ENCODE results near the gene SLC43A1. TPM values are rescaled to one million over a fixed set of nuclear protein-coding genes. Genes with fewer than 3 reads are reported as not detected.

SLC43A1 gene
- total RNA-seq, 1 donor from 2014 or later: 5.6 TPM

DNA sequence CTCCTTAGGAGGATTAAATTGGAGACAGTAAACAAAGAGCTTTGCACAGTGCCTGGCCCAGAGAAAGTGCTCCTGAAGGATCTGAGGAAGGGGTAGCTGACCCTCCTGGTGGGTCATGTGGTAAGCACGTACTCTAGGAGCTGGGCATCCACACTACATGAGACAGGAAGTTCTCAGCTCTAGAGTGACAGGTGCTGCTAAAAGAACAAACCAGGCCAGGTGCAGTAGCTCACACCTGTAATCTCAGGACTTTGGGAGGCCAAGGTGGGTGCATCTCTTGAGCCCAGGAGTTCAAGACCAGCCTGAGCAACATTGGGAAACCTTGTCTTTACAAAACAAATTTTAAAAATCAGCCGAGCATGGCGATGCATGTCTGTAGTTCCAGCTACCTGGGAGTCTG is 13.1 kb downstream of the SLC43A1 start:
- no peak overlapping the region for H3K4me3 Mint-ChIP-seq (ENCODE audit: unreplicated experiment)
- DNase-seq (ENCODE audit: low spot score): no peak
- no peaks in the 10 kb centered on the region for H3K27me3 Mint-ChIP-seq (ENCODE audit: low read depth)
- TF ChIP-seq, protein P1, sequence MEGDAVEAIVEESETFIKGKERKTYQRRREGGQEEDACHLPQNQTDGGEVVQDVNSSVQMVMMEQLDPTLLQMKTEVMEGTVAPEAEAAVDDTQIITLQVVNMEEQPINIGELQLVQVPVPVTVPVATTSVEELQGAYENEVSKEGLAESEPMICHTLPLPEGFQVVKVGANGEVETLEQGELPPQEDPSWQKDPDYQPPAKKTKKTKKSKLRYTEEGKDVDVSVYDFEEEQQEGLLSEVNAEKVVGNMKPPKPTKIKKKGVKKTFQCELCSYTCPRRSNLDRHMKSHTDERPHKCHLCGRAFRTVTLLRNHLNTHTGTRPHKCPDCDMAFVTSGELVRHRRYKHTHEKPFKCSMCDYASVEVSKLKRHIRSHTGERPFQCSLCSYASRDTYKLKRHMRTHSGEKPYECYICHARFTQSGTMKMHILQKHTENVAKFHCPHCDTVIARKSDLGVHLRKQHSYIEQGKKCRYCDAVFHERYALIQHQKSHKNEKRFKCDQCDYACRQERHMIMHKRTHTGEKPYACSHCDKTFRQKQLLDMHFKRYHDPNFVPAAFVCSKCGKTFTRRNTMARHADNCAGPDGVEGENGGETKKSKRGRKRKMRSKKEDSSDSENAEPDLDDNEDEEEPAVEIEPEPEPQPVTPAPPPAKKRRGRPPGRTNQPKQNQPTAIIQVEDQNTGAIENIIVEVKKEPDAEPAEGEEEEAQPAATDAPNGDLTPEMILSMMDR (IDR thresholded peaks at IDR 0.05): no peak
- H3K9me3 Mint-ChIP-seq (ENCODE audit: low read depth): no peaks in the 10 kb centered on the region
- no peaks in the 10 kb centered on the region for H3K36me3 Mint-ChIP-seq (ENCODE audit: low read depth)
- no peak overlapping the region for H3K27ac Mint-ChIP-seq (ENCODE audit: unreplicated experiment)
- H3K4me1 Mint-ChIP-seq (ENCODE audit: low read depth): peaks cover 11% of the 10 kb centered on the region

DNA sequence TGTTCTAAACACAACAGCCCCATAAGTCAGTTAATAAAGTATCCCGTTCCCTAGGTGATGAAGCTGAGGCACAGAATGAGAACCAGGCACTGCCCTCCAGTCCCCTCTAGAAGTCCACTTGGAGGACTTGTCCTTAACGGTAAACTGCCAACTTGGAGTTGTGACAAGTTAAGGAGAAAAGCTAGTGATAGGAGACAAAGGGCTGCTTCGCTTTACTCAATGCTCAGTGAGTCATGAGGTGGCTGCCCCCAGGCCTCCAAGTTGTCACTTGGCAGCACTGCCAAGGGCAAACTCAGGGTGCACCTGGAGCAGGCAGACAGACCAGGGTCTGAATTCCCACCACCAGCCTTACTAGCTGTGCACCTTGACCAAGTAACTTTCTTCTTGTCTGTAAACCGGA is 13.5 kb downstream of the SLC43A1 start:
- no peaks in the 10 kb centered on the region for H3K36me3 Mint-ChIP-seq (ENCODE audit: low read depth)
- DNase-seq (ENCODE audit: low spot score): no peak
- H3K4me1 Mint-ChIP-seq (ENCODE audit: low read depth): peaks cover 11% of the 10 kb centered on the region
- H3K27ac Mint-ChIP-seq (ENCODE audit: unreplicated experiment): no peak overlapping the region
- no peaks in the 10 kb centered on the region for H3K9me3 Mint-ChIP-seq (ENCODE audit: low read depth)
- H3K4me3 Mint-ChIP-seq (ENCODE audit: unreplicated experiment): no peak overlapping the region
- no peaks in the 10 kb centered on the region for H3K27me3 Mint-ChIP-seq (ENCODE audit: low read depth)
- TF ChIP-seq, protein P1 (IDR thresholded peaks at IDR 0.05): no peak

DNA sequence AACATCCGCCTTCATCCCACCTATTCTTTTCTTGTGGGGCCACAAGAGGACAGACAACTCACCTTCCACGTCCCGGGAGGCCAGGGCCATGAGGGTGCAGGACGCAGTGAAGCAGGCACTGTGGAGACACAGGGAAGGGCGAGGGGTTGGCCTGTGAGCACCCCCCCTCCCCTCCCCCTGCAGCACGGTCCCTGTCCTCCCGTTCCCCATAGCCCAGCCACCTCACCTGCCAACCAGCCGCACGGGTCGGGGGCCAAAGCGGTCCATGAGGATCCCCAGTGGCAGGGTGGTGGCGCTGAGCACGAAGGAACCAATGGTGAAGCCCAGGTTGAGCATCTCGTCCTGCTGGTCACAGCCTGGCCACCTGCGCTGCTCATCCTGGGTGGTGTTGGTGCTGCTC is 14.6 kb downstream of the SLC43A1 start:
- H3K4me1 Mint-ChIP-seq (ENCODE audit: low read depth): peaks cover 11% of the 10 kb centered on the region
- H3K36me3 Mint-ChIP-seq (ENCODE audit: low read depth): peaks cover under 1% of the 10 kb centered on the region
- H3K27me3 Mint-ChIP-seq (ENCODE audit: low read depth): no peaks in the 10 kb centered on the region
- H3K9me3 Mint-ChIP-seq (ENCODE audit: low read depth): no peaks in the 10 kb centered on the region
- H3K27ac Mint-ChIP-seq (ENCODE audit: unreplicated experiment): no peak overlapping the region
- no peak overlapping the region for H3K4me3 Mint-ChIP-seq (ENCODE audit: unreplicated experiment)
- TF ChIP-seq, protein P1 (IDR thresholded peaks at IDR 0.05): no peak
- DNase-seq (ENCODE audit: low spot score): no peak

DNA sequence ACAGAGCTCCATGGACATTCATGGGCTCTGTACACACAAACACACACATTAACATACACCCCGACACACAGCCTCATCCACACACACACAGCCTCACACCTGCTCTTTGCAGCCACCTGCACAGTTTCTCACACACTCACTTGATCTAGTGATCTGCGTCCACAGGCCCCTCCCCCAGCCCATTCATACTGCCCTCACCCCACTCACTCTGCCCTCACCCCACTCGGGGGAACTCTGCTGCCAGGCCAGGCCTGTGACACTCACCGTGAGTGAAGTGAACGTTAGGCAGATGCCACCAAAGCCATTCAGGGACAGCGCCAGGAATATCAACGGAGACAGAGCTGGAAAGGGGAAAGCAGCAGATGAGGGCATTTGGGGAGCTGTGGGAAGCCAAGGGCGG is 15.0 kb downstream of the SLC43A1 start:
- Mint-ChIP-seq H3K27me3 (ENCODE audit: low read depth) (no peaks in the 10 kb centered on the region), H3K9me3 (ENCODE audit: low read depth) (no peaks in the 10 kb centered on the region), H3K36me3 (ENCODE audit: low read depth) (peaks cover 2% of the 10 kb centered on the region), H3K27ac (ENCODE audit: unreplicated experiment) (no peak overlapping the region), H3K4me1 (ENCODE audit: low read depth) (peaks cover 11% of the 10 kb centered on the region), H3K4me3 (ENCODE audit: unreplicated experiment) (no peak overlapping the region)
- TF ChIP-seq, protein P1 (IDR thresholded peaks at IDR 0.05): no peak
- no peak for DNase-seq (ENCODE audit: low spot score)

DNA sequence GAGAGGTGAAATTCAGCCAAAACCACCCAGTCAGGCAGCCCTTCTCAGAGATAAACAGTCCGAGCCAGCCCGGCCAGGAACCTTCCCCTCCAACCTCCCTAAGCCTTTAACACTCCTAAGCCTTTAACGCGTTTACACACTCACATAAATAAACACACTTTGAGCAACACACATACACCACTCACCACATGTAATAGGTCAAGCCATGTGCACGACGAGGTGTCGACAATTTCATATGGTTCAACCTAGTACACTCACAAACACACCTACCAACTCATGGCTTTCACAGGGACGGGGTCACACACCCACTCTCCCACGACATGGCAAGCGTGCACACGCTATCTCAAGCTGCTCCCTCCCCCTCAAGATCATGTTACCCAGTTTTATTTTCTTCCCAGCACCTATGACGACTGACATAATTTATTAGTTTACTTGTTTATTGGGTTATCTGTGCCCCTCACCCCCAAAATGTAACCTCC is 15.5 kb downstream of the SLC43A1 start:
- no peak overlapping the region for H3K27ac Mint-ChIP-seq (ENCODE audit: unreplicated experiment)
- H3K36me3 Mint-ChIP-seq (ENCODE audit: low read depth): peaks cover 2% of the 10 kb centered on the region
- DNase-seq (ENCODE audit: low spot score): no peak
- no peaks in the 10 kb centered on the region for H3K27me3 Mint-ChIP-seq (ENCODE audit: low read depth)
- peak overlapping the region; percentile 64 for H3K4me3 Mint-ChIP-seq (ENCODE audit: unreplicated experiment)
- H3K4me1 Mint-ChIP-seq (ENCODE audit: low read depth): peaks cover 11% of the 10 kb centered on the region
- H3K9me3 Mint-ChIP-seq (ENCODE audit: low read depth): no peaks in the 10 kb centered on the region
- TF ChIP-seq, protein P1 (IDR thresholded peaks at IDR 0.05): no peak
